Lung (tissue), 12 donors: ENCODE data around the gene APBA2. TPM values are rescaled to one million over a fixed set of nuclear protein-coding genes. Genes with fewer than 3 reads are reported as not detected.

Experiments
- ATAC-seq: fragments of 200-7000 bp; cut with Tn5 transposase; one replicate; pipeline ENCODE4 v1.9.1; 2020; ENCODE audit warnings: moderate number of reproducible peaks; ENCODE audit not compliant: insufficient read depth, low FRiP score
- DNase-seq, 3 donors: peaks; one replicate each; pipeline ENCODE4 v3.0.0-alpha.2; 2013 to 2017
- H3K27ac ChIP-seq, 2 donors: one replicate each; pipeline ENCODE4 v1.5.1; 2013; ENCODE audit warnings: mild to moderate bottlenecking in 2 of 2, moderate library complexity in 2 of 2, control low read depth in 1 of 2, inconsistent platforms in 1 of 2, low read depth in 1 of 2, low read length in 1 of 2
- H3K27me3 ChIP-seq, 3 donors: one replicate each; pipeline ENCODE4 v1.5.1; 2013; ENCODE audit warnings: low read length in 2 of 3; ENCODE audit not compliant: control insufficient read depth in 3 of 3, insufficient read depth in 3 of 3
- H3K36me3 ChIP-seq, 4 donors: one replicate each; pipeline ENCODE4 v1.5.1; 2013; ENCODE audit warnings: low read length in 4 of 4, mild to moderate bottlenecking in 1 of 4, moderate library complexity in 1 of 4; ENCODE audit not compliant: control insufficient read depth in 4 of 4, insufficient read depth in 4 of 4
- H3K4me1 ChIP-seq, 5 donors: one replicate each; pipeline ENCODE4 v1.5.1; 2013; ENCODE audit warnings: low read length in 5 of 5, mild to moderate bottlenecking in 2 of 5, moderate library complexity in 1 of 5; ENCODE audit not compliant: control insufficient read depth in 5 of 5, insufficient read depth in 5 of 5
- H3K4me3 ChIP-seq: one replicate; pipeline ENCODE4 v1.5.1; 2013; ENCODE audit warnings: mild to moderate bottlenecking, control low read depth, moderate library complexity
- H3K9ac ChIP-seq, 2 donors: one replicate each; pipeline ENCODE4 v1.5.1; 2013; ENCODE audit warnings: low read length in 2 of 2, control low read depth in 1 of 2; ENCODE audit not compliant: insufficient read depth in 1 of 2
- H3K9me3 ChIP-seq, 4 donors: one replicate each; pipeline ENCODE4 v1.5.1; 2013; ENCODE audit warnings: low read length in 3 of 4, mild to moderate bottlenecking in 1 of 4, moderate library complexity in 1 of 4; ENCODE audit not compliant: control insufficient read depth in 4 of 4, insufficient read depth in 3 of 4
- CTCF ChIP-seq: IDR thresholded peaks from 2 replicates; pipeline ENCODE4 v1.5.1; 2012; ENCODE audit warnings: mild to moderate bottlenecking; ENCODE audit errors: control extremely low read depth, extremely low read depth
- WGBS, 2 donors: extraction: QIAGEN DNeasy Blood & Tissue Kit; methylation state at CpG; one replicate each; pipeline ENCODE4 v1.1.7; 2013; 5-methylcytosine and 5-hydroxymethylcytosine counted together
- polyA plus RNA-seq, 2 donors: library from polyadenylated mRNA; stranded (reverse); fragments of 200-250 nt; gene quantifications; one replicate each; pipeline ENCODE4 v1.2.1, GENCODE V29; 2013
- total RNA-seq, 2 donors: library from RNA; depleted of rRNA in 1 of 2; stranded (reverse); fragments of >200 nt in 1 of 2; gene quantifications; one replicate each; pipeline ENCODE4 v1.2.1, GENCODE V29; 2014 to 2021
- donor health status: control.
- donor health status: control.
- donor health status: Bipolar disorder and iron deficiency.
- donor health status: healthy.
- donor health status: DM: yes; HTN: yes; CAD: no.

Gene APBA2
- total and polyA plus RNA-seq, 4 donors = 1.6 to 18.3 (median 4.5) TPM

GRCh38 chr15:28936081-28936480, 50.3 kb downstream of the APBA2 start:
- WGBS, 2 donors = 93 to 94% methylated on average over 8 of the region's 8 CpGs
- no peak overlapping the region for H3K4me3 ChIP-seq
- peaks cover 0 to 2% (median 0%) of the 10 kb centered on the region in 4 donors for H3K9me3 ChIP-seq
- no peak overlapping the region for H3K9ac ChIP-seq
- peaks cover 0 to 4% (median 0%) of the 10 kb centered on the region in 5 donors for H3K4me1 ChIP-seq
- TF ChIP-seq CTCF = no peak
- H3K27me3 ChIP-seq = no peaks in the 10 kb centered on the region
- DNase-seq (no peak), ATAC-seq (no peak)
- no peaks in the 10 kb centered on the region for H3K36me3 ChIP-seq
- no peak overlapping the region for H3K27ac ChIP-seq

GRCh38 chr15:28936481-28936881, 50.7 kb downstream of the APBA2 start:
- H3K4me3 ChIP-seq = no peak overlapping the region
- H3K27ac ChIP-seq = no peak overlapping the region
- H3K27me3 ChIP-seq = no peaks in the 10 kb centered on the region
- no peaks in the 10 kb centered on the region for H3K36me3 ChIP-seq
- 88 to 95% methylated on average over 9 of the region's 9 CpGs for WGBS, 2 donors
- TF ChIP-seq CTCF = no peak
- no peak overlapping the region for H3K9ac ChIP-seq
- DNase-seq = no peak
- H3K4me1 ChIP-seq = peaks cover 0 to 4% (median 0%) of the 10 kb centered on the region in 5 donors
- no peak for ATAC-seq
- H3K9me3 ChIP-seq = peaks cover 0 to 2% (median 0%) of the 10 kb centered on the region in 4 donors

- no peak overlapping the region for H3K4me3 ChIP-seq
- H3K27ac ChIP-seq = no peak overlapping the region
- WGBS, 2 donors = 79 to 85% methylated on average over 8 of the region's 8 CpGs
- H3K36me3 ChIP-seq = no peaks in the 10 kb centered on the region
- no peak for TF ChIP-seq CTCF
- H3K9ac ChIP-seq = no peak overlapping the region
- ATAC-seq (no peak), DNase-seq (no peak)
- no peaks in the 10 kb centered on the region for H3K27me3 ChIP-seq
- H3K9me3 ChIP-seq = peaks cover 0 to 2% (median 0%) of the 10 kb centered on the region in 4 donors
- H3K4me1 ChIP-seq = peaks cover 0 to 4% (median 0%) of the 10 kb centered on the region in 5 donors
Measured at GRCh38 chr15:28937271-28937670, 51.5 kb downstream of the APBA2 start.

GRCh38 chr15:28942046-28942445, 56.3 kb downstream of the APBA2 start:
- Histone ChIP-seq H3K4me1 (peaks cover 0 to 4% (median 0%) of the 10 kb centered on the region in 5 donors), H3K9ac (no peak overlapping the region), H3K36me3 (no peaks in the 10 kb centered on the region), H3K27ac (no peak overlapping the region), H3K27me3 (no peaks in the 10 kb centered on the region), H3K9me3 (peaks cover 0 to 3% (median 0%) of the 10 kb centered on the region in 4 donors), H3K4me3 (no peak overlapping the region)
- DNase-seq (no peak), ATAC-seq (no peak)
- TF ChIP-seq CTCF = no peak
- 51 to 70% methylated on average over 10 of the region's 10 CpGs for whole genome bisulfite sequencing, 2 donors
